GM18499 (cell line): ENCODE results near the gene GPRIN1.
"Not testable (repeated sequence)": the region's sequence is repeated elsewhere in the genome, so short reads cannot be mapped to it uniquely, and the experiment has no call there.

Experiments used
- ATAC-seq: cut with Tn5 transposase; IDR thresholded peaks from one replicate; pipeline ENCODE4 v1.9.1; 2021; ENCODE audit warnings: moderate number of reproducible peaks; ENCODE audit not compliant: insufficient read depth, unreplicated experiment

GPRIN1 gene

GRCh38 chr5:176601901-176602482, 8.0 kb downstream of the GPRIN1 start:
- no peak for ATAC-seq

- ATAC-seq, result not testable (repeated sequence)
These were observed 10.1 kb downstream of the GPRIN1 start for GRCh38 chr5:176599749-176600430.

- no peak for ATAC-seq
These were observed 12.3 kb downstream of the GPRIN1 start for GRCh38 chr5:176597417-176598389.

GRCh38 chr5:176596689-176597416, 13.1 kb downstream of the GPRIN1 start:
- no peak for ATAC-seq

GRCh38 chr5:176596069-176596644, 13.8 kb downstream of the GPRIN1 start:
- ATAC-seq, result no peak

- ATAC-seq, result no peak
These were observed 14.5 kb downstream of the GPRIN1 start for GRCh38 chr5:176595386-176595943.

- no peak for ATAC-seq
These were observed 15.4 kb downstream of the GPRIN1 start for GRCh38 chr5:176594554-176594953.

- ATAC-seq, result no peak
These were observed 16.6 kb downstream of the GPRIN1 start for GRCh38 chr5:176593273-176593869.

GRCh38 chr5:176592573-176592972, 17.4 kb downstream of the GPRIN1 start:
- ATAC-seq, result no peak

- ATAC-seq, result not testable (repeated sequence)
These were observed 18.3 kb downstream of the GPRIN1 start for GRCh38 chr5:176591667-176592066.

GRCh38 chr5:176590035-176590717, 19.8 kb downstream of the GPRIN1 start:
- no peak for ATAC-seq

- no peak for ATAC-seq
These were observed 20.8 kb downstream of the GPRIN1 start for GRCh38 chr5:176589039-176589769.

- no peak for ATAC-seq
These were observed 21.7 kb downstream of the GPRIN1 start for GRCh38 chr5:176588297-176588696.

GRCh38 chr5:176587398-176587797, 22.6 kb downstream of the GPRIN1 start:
- ATAC-seq, result no peak

- no peak for ATAC-seq
These were observed 26.9 kb downstream of the GPRIN1 start for GRCh38 chr5:176583076-176583475.

- no peak for ATAC-seq
These were observed 28.6 kb downstream of the GPRIN1 start for GRCh38 chr5:176581361-176581760.

- no peak for ATAC-seq
These were observed 30.6 kb downstream of the GPRIN1 start for GRCh38 chr5:176579323-176579722.

- ATAC-seq, result no peak
These were observed 31.6 kb downstream of the GPRIN1 start for GRCh38 chr5:176578391-176578808.
